Activated CD4-positive, alpha-beta T cell treated with anti-CD3 and anti-CD28 coated beads, Interleukin-2, Interleukin-6, amounts not matched to agents 100 ng/mL and 50 ng/mL, durations not matched to agents 16 hours and 8 hours (primary cell): Measurements from ENCODE around the gene TRPV2.

Experiments used
- DNase-seq: peaks from one replicate; pipeline ENCODE4 v3.0.0-alpha.2; 2020

The TRPV2 gene

GRCh38 chr17:16459855-16460550, 44.6 kb downstream of the TRPV2 start:
- DNase-seq, result no peak

- no peak for DNase-seq
Observed at GRCh38 chr17:16460796-16461605, 45.6 kb downstream of the TRPV2 start.

- no peak for DNase-seq
Observed at GRCh38 chr17:16461606-16461866, 46.2 kb downstream of the TRPV2 start.

GRCh38 chr17:16462070-16462864, 46.9 kb downstream of the TRPV2 start:
- DNase-seq, result no peak

GRCh38 chr17:16463358-16464302, 48.3 kb downstream of the TRPV2 start:
- no peak for DNase-seq

GRCh38 chr17:16464303-16465051, 49.1 kb downstream of the TRPV2 start:
- no peak for DNase-seq

- no peak for DNase-seq
Observed at GRCh38 chr17:16465052-16465312, 49.6 kb downstream of the TRPV2 start.

- DNase-seq, result no peak
Observed at GRCh38 chr17:16465861-16466338, 50.5 kb downstream of the TRPV2 start.

- no peak for DNase-seq
Observed at GRCh38 chr17:16466407-16466806, 51.0 kb downstream of the TRPV2 start.

- no peak for DNase-seq
Observed at GRCh38 chr17:16467044-16467443, 51.7 kb downstream of the TRPV2 start.

- DNase-seq, result no peak
Observed at GRCh38 chr17:16467886-16468285, 52.5 kb downstream of the TRPV2 start.

- DNase-seq, result no peak
Observed at GRCh38 chr17:16468428-16468992, 53.1 kb downstream of the TRPV2 start.

GRCh38 chr17:16470265-16470664, 54.9 kb downstream of the TRPV2 start:
- no peak for DNase-seq

- DNase-seq, result no peak
Observed at GRCh38 chr17:16471295-16471694, 55.9 kb downstream of the TRPV2 start.

GRCh38 chr17:16472539-16472938, 57.2 kb downstream of the TRPV2 start:
- no peak for DNase-seq

GRCh38 chr17:16473044-16474011, 58.0 kb downstream of the TRPV2 start:
- no peak for DNase-seq

GRCh38 chr17:16474012-16474725, 58.8 kb downstream of the TRPV2 start:
- no peak for DNase-seq

- no peak for DNase-seq
Observed at GRCh38 chr17:16475179-16475704, 59.9 kb downstream of the TRPV2 start.

GRCh38 chr17:16477255-16477654, 61.9 kb downstream of the TRPV2 start:
- no peak for DNase-seq

GRCh38 chr17:16477666-16478065, 62.3 kb downstream of the TRPV2 start:
- DNase-seq, result no peak
